Adrenal gland (tissue), 12 donors: ENCODE data around the gene BZW1. TPM values are rescaled to one million over a fixed set of nuclear protein-coding genes. Genes with fewer than 3 reads are reported as not detected.

Experiments used
- DNase-seq, 7 donors: peaks; one replicate each; pipeline ENCODE4 v3.0.0-alpha.2; 2019 to 2020
- H3K27ac ChIP-seq, 5 donors: fragments of 200-600 bp; sonication (generic) in 4 of 5; 1 replicate in 3 of 5; 2 replicates in 2 of 5; pipeline versions ENCODE4 v1.5.1 to v1.8.0; 2016 to 2020; ENCODE audit warnings: mild to moderate bottlenecking in 1 of 5
- H3K27me3 ChIP-seq: fragments of 200-600 bp; 2 replicates; pipeline ENCODE4 v1.8.0; 2021
- H3K36me3 ChIP-seq, 2 donors: fragments of 200-600 bp; replicated peaks in 1 of 2; 1 replicate in 1 of 2; 2 replicates in 1 of 2; pipeline versions ENCODE4 v1.5.1 to v1.8.0; 2018 to 2022
- H3K4me1 ChIP-seq, 2 donors: fragments of 200-600 bp; replicated peaks in 1 of 2; 1 replicate in 1 of 2; 2 replicates in 1 of 2; pipeline versions ENCODE4 v1.5.1 to v1.8.0; 2018 to 2021
- H3K4me3 ChIP-seq, 4 donors: fragments of 200-600 bp; sonication (generic) in 3 of 4; one replicate each; pipeline ENCODE4 v1.5.1; 2016 to 2018
- H3K9me3 ChIP-seq, 3 donors: fragments of 200-600 bp; sonication (generic) in 1 of 3; replicated peaks in 1 of 3; 1 replicate in 2 of 3; 2 replicates in 1 of 3; pipeline versions ENCODE4 v1.5.1 to v1.8.0; 2016 to 2021
- POLR2A ChIP-seq, 2 donors: fragments of 450-650 bp; IDR thresholded peaks; one replicate each; pipeline ENCODE4 v1.6.1; 2017; ENCODE audit warnings: antibody characterized with exemption in 2 of 2, mild to moderate bottlenecking in 2 of 2, moderate library complexity in 1 of 2
- WGBS, 4 donors: extraction: QIAGEN DNeasy Blood & Tissue Kit in 2 of 4; methylation state at CpG; one replicate each; pipeline versions ENCODE4 v1.1.5 to v1.1.7; 2013 to 2017; 5-methylcytosine and 5-hydroxymethylcytosine counted together
- intact Hi-C, 2 donors: fragments of 100-400 bp; cut with DNase I; formaldehyde crosslinking; loops; one replicate each; pipeline versions ENCODE4 v1.14.1 to v1.15.0; 2022 to 2023
- polyA plus RNA-seq, 3 donors: library from polyadenylated mRNA; stranded (reverse); fragments of 200-250 nt in 2 of 3; fragments of 350-450 nt in 1 of 3; fragmentation: Illumina TruSeq in 1 of 3; extraction: RNeasy Lipid Tissue Mini Kit (QIAGEN cat#74804) in 1 of 3; gene quantifications; one replicate each; pipeline ENCODE4 v1.2.3, GENCODE V29; 2013 to 2014
- total RNA-seq, 9 donors: library from RNA; depleted of rRNA in 4 of 9; stranded (reverse); fragments of >200 nt in 4 of 9; fragments of 120-200 nt in 1 of 9; fragmentation: NEBNext Ultra II Directional in 1 of 9; extraction: Animal tissue kit (Norgen Biotek cat#: 25700) in 1 of 9; gene quantifications; one replicate each; pipeline versions ENCODE4 v1.1.0 to v1.2.4, GENCODE V29; 2013 to 2023
- TF ChIP-seq, protein P1 (sequence below), 6 experiments: fragments of 450-650 bp in 4 of 6; fragments of 200-600 bp in 2 of 6; sonication (generic) in 1 of 6; IDR thresholded peaks; 1 replicate in 5 of 6; 2 replicates in 1 of 6; pipeline versions ENCODE4 v1.5.1 to v1.8.0; 2016 to 2021; ENCODE audit warnings: antibody characterized with exemption in 6 of 6, mild to moderate bottlenecking in 2 of 6, moderate library complexity in 1 of 6
- donor health status: healthy with polysubstance abuse.
- donor health status: Bipolar disorder and iron deficiency.
- donor health status: DM: yes; HTN: yes; CAD: no.
- donor health status: DM: no; HTN: no; CAD: no.
- donor health status: DM: no; HTN: no; CAD: no.
- donor health status: DM: yes; HTN: yes; CAD: no.

Gene BZW1
- total and polyA plus RNA-seq, 12 donors: 28.4 to 631 (median 193) TPM

DNA sequence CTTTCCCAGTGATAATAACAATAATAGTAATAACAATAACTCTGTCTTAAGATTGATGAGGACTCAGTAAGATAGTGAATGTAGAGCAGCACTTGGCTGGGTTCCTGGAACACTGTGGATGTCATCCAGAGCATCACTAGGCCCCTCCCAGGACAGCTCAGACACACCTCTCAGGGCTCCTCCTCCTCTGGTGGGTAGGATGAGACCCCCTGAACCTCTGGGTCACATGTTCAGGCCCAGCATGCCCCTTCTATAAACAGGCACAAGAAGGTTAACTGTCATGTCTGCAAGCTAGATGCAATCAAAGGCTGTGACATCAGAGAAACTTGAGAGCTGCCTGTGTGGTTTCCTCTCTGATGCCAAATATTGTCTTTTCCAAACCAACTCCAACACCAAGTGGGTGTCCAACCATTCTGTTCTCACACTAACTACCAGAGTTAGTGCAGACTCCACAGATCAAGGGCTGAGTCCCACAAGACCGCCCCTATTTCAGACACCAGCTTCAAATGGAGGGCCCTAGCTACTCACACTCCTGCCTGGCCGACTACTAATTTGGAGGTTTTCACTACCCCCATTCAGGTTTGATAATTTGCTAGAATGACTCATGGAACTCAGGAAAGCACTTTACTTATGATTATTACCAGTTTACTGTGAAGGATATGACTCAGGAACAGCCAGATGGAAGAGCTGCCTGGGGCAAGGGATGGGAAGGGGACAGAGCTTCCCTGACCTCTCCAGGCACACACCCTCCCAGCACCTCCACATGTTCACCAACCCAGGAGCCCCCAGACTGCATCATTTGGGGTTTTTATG, 46.4 kb upstream of the BZW1 start:
- H3K27ac ChIP-seq: peak overlapping the region in 1 of 5 donors; percentile 65
- WGBS, 4 donors: 68 to 79% (median 70%) methylated on average over 2 of the region's 2 CpGs
- peak in 6 of 7 donors; percentile 55 to 84 (median 66) for DNase-seq

DNA sequence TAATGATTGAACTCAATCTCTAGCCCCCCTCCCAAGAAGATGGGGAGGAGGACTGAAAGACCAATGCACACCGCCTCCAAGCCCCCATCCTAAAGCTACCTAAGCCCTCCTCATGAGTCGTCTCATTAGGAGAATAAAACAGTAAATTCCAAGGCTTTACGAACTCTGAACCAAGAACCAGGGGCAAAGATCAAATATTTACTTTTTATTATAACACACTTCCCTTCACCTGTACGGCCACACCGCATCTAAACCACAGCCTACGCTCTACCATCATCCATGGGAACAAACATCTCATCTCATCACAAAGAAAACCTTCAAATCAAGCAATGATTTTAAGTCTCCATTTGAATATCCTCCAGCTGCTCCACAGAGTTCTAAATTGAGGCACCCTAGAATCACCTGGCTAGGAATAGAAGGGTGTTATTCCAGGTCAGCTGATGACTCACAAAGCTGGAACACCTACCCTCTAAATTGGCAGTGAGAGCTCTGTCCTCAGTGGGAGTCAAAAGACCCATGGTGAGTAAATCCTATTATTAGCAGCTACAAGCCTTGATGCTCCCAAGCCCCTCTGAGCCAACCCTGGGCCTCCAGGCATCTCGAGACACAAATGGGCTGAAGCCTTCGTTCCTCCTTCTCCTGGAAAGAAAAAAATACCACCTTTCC, 45.6 kb upstream of the BZW1 start:
- no peaks in the 10 kb centered on the region for H3K9me3 ChIP-seq
- DNase-seq: no peak
- intact Hi-C loops: no loop called here
- no peak overlapping the region for H3K4me3 ChIP-seq
- H3K4me1 ChIP-seq: no peaks in the 10 kb centered on the region
- no peaks in the 10 kb centered on the region for H3K27me3 ChIP-seq
- 91 to 95% (median 93%) methylated on average over 8 of the region's 8 CpGs for WGBS, 4 donors
- TF ChIP-seq, protein P1, sequence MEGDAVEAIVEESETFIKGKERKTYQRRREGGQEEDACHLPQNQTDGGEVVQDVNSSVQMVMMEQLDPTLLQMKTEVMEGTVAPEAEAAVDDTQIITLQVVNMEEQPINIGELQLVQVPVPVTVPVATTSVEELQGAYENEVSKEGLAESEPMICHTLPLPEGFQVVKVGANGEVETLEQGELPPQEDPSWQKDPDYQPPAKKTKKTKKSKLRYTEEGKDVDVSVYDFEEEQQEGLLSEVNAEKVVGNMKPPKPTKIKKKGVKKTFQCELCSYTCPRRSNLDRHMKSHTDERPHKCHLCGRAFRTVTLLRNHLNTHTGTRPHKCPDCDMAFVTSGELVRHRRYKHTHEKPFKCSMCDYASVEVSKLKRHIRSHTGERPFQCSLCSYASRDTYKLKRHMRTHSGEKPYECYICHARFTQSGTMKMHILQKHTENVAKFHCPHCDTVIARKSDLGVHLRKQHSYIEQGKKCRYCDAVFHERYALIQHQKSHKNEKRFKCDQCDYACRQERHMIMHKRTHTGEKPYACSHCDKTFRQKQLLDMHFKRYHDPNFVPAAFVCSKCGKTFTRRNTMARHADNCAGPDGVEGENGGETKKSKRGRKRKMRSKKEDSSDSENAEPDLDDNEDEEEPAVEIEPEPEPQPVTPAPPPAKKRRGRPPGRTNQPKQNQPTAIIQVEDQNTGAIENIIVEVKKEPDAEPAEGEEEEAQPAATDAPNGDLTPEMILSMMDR (IDR thresholded peaks at IDR 0.05): no peak
- H3K36me3 ChIP-seq: no peaks in the 10 kb centered on the region
- peak overlapping the region in 1 of 5 donors; percentile 65 for H3K27ac ChIP-seq

More for the DNA sequence above, 46.4 kb upstream of the BZW1 start:
- Histone ChIP-seq H3K4me1 (no peaks in the 10 kb centered on the region), H3K4me3 (no peak overlapping the region), H3K36me3 (no peaks in the 10 kb centered on the region), H3K9me3 (no peaks in the 10 kb centered on the region), H3K27me3 (no peaks in the 10 kb centered on the region)
- intact Hi-C loops: no loop called here
- TF ChIP-seq, protein P1 (IDR thresholded peaks at IDR 0.05): no peak
- no peak for TF ChIP-seq POLR2A (IDR thresholded peaks at IDR 0.05)

DNA sequence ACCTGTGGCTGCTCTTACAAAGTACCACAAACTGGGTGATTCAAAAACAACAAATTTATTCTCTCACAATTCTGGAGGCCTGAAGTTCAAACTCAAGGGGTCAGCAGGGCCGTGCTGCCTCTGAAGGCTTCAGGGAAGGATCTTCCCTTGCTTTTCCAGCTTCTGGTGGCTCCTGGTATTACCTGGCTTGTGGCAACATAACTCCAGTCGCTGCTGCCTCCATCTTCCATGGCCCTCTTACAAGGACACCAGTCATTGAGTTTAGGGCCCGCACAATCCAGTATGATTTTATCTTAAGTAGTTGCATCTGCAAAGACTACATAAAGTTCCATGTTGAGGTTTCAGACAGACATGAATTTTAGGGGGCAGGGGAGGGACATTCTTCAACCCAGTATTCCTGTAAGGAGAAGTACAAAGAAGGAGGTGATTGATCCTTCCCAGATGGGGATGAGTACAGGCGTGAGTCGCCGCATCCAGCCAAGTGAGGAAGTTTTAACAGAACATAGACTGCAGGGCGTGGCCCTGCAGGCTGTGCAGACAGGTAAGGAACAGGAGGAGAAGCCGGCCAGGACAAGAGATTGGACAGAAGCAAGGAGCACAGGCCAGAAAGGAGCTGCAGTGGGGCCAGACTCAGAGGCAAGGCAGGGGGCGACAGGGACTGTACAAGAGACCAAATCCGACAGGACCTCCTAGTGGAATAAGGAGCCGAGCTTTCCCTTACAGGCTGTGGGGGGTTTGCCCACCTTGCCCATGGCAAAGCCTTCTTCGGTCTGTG, 44.4 kb upstream of the BZW1 start:
- H3K4me3 ChIP-seq: no peak overlapping the region
- no peak overlapping the region for H3K27ac ChIP-seq
- intact Hi-C loops: no loop called here
- no peaks in the 10 kb centered on the region for H3K4me1 ChIP-seq
- WGBS, 4 donors: 86 to 91% (median 89%) methylated on average over 9 to 12 of the region's 12 CpGs
- no peaks in the 10 kb centered on the region for H3K36me3 ChIP-seq
- H3K9me3 ChIP-seq: no peaks in the 10 kb centered on the region
- H3K27me3 ChIP-seq: no peaks in the 10 kb centered on the region
- DNase-seq: no peak
- no peak for TF ChIP-seq POLR2A (IDR thresholded peaks at IDR 0.05)
- TF ChIP-seq, protein P1 (IDR thresholded peaks at IDR 0.05): no peak

DNA sequence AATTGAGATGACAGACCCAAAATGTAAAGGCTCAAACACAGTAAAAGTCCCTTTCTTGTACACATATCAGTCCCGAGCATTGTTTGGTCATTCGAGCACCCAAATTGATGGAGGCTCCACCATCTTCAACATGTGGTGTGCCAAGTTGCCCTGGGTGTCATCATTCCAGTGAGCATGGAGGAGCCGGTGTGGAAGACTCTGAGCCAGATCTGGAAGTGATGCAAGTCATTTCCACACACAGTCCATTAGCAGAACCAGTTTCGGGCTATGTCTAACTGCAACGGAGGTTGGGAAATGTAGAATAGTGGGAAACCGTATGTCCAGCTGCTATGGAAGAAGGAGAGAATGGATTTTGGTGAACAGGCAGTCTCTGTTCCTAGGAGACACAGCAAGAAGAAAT, 40.9 kb upstream of the BZW1 start:
- no peak overlapping the region for H3K27ac ChIP-seq
- H3K27me3 ChIP-seq: no peaks in the 10 kb centered on the region
- H3K4me1 ChIP-seq: no peaks in the 10 kb centered on the region
- H3K4me3 ChIP-seq: no peak overlapping the region
- DNase-seq: no peak
- intact Hi-C loops: no loop called here
- no peaks in the 10 kb centered on the region for H3K36me3 ChIP-seq
- TF ChIP-seq, protein P1 (IDR thresholded peaks at IDR 0.05): no peak
- TF ChIP-seq POLR2A (IDR thresholded peaks at IDR 0.05): no peak
- H3K9me3 ChIP-seq: no peaks in the 10 kb centered on the region
- 85 to 92% (median 87%) methylated on average over 6 of the region's 6 CpGs for WGBS, 4 donors
